IPS DF 4.7 (cell line): Measurements from ENCODE around the gene ADAMTS2.

Experiments used
- DNase-seq: peaks from one replicate; pipeline ENCODE4 v3.0.0-alpha.2; 2013; ENCODE audit warnings: low spot score; ENCODE audit errors: extremely low read depth

ADAMTS2 gene

DNA sequence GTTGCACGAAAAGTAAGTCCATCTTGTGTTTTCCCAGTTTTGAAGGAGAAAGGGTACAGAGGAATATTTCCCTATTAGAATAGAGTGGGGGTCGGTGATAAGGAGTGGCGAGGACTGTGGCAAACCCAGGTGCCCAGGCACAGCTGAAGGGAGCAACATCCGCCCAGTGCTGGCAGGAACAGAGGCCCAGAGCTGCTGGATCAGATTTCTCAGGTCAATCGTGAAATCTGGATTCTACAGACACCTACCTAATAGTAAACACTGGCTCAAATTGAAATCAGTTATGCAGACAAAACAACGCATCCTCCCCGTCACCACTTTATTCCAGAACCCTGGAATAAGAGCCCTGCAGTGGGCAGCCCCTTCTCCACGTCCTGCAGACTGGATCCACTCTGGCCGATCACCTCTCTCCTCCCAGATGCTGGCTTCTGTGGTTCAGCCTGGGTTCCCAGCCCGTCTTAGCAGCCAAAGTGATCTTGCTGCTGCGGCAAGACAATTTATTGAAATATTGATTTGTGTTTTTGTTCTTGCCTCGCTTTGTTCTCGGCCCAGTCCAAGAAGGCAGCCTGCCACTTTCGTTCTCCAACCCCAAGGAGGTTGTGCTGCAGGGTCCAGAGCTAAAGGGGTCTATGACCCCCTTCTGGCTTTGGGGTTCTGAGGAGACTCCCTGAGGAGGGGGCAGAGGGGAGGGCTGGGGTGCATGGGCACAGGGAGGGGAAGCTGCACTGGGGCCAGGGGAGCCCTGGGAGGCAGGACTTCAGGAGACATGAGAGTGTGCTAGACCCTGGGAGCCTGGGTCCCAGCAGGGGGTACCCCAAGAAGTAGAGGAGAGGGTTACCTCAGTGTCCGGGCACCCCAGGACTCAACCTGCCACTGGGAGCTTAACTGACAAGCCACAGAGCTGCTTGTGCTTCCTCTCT lies 181.8 kb downstream of the ADAMTS2 start:
- DNase-seq, result no peak

DNA sequence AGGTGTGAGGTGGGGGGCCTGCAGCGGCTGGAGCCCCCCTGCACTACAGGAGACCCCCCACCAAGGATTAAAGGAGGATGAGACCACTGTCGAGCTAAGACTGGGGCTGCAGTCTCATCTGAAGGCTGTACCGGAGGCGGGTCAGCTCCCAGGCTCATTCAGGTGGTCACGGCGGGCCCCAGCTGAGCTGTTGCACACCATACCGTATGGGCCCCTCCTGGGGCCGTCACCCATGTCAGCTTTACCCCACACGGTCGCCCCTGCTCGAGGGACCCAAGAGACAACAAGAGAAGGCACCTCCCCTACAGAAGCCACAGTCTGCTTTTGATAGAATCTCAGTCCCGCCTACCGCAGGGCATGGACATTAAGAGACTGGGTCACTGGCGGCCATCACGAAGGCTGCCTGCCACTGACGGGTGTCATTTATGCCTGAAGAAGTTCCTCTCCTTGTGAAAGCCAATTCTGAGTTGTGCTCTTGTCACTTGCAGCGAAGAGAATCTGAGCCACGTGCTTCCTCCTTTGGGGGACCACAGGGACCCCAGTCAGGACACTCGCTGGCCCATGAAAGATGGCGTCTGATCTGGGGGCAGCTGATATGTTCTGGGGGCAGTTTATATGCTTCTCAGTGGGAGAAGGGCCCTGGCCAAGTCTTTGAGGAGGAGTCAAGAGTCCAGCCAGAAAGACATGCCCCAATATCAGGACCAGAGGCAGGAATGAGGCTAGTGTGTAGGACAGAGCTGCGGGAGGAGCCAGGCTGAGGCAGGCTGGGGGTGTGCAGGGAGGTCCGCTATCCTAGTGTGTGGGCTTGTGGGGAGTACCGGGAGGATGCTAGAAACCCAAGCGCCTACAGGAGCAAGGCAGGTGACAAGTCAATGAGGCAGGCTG lies 182.7 kb downstream of the ADAMTS2 start:
- no peak for DNase-seq

DNA sequence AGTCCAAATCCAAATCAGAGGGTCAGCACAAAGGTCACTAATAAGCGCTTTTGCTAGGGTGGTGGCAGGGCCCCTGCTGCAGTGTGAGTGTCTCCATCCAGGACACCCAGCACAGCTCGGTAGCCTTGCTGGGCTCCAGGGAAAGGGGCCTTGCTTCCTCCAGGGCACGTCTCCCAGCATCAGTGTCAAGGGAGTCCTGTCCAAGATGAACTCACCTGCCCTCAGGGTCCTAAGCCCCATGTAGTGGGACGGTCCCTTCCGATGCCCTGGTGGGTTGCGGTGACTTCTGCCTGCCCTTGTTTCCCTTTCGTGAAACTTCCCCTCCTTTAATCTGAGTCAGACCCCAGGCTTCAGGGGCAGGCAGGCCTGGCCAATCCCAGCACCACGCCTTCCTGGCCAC lies 183.4 kb downstream of the ADAMTS2 start:
- DNase-seq, result no peak

DNA sequence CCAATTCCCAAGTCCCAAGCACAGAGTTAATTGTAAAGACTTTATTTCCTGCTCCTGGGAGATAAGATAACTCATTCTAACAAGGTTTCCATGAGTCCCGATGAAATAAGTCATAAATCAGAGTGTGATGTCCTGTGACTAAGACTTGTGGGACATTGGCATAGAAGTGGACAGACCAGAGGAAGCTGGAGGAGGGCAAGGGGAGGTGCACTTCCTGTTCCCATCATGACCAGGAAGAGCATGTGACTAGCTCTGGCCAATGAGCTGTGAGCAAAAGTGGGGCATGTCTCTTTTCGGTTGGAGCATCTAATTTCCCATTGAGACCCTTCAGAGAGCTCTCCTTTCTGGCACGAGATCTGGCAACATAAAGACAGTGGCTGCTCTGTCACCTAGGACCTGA lies 184.7 kb downstream of the ADAMTS2 start:
- no peak for DNase-seq

DNA sequence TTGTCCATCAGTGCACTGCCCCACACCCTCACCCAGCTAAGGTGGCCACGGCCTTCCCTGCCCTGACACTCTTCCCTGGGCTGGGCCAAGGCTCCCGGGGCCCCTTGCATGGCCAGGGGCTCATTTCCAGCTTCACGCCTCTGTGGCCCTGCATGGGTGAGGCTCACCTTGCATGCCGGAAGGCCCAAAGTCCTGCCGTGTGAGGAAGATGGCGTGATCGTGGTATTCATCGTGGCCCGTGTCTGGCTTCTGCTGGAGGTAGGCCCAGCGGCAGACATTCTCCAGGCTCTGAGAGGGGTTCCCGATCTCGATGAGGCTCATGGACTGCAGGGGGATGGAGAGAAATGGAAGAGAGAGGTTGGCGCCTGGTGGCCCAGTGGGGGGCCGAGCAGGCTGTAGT lies 186.7 kb downstream of the ADAMTS2 start:
- no peak for DNase-seq

DNA sequence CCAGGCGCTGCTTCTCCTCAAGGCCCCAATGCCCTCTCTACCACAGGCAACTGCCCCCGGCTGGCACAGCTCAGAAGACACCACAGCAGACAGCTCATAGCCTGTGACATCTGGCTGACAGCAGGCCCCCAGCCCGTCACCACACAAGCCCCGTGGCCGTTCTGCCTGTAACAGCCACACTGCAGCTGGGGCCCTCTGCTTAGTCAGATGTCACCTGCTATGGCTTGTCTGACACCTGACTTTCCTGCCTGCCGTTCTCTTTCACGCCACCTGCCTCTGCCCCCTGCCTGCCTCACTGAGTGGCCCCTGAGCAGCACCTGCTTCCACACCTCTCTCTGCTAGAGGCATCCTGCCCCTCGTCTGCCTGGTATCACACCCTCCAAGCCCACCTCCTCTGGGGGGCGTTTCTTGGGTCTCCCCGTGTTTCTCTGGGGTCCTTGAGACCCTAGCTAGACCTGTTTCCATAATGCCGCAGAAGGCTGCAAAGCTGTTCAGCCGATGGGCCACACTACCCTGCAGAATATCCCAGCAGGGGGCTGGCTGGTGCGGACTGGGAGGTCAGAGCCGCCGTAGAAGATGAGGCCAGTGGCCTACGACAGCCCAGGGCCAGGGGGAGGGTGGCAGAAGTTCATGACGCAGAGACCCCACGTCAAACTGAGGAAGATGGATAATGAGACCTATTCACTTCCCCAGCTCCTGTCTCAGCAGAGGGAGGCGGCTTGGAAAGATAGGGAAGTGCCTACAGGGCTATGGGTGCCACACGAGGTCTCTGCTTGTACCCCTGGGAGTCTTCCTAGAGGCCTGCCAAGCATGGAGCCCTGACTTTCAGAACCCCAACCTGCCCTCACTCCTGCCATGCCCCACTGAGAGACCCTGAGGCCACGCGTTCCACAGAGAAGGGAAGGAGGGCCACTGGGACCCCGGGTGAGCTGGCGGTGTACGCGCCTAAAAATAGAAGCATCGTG lies 190.0 kb downstream of the ADAMTS2 start:
- no peak for DNase-seq

DNA sequence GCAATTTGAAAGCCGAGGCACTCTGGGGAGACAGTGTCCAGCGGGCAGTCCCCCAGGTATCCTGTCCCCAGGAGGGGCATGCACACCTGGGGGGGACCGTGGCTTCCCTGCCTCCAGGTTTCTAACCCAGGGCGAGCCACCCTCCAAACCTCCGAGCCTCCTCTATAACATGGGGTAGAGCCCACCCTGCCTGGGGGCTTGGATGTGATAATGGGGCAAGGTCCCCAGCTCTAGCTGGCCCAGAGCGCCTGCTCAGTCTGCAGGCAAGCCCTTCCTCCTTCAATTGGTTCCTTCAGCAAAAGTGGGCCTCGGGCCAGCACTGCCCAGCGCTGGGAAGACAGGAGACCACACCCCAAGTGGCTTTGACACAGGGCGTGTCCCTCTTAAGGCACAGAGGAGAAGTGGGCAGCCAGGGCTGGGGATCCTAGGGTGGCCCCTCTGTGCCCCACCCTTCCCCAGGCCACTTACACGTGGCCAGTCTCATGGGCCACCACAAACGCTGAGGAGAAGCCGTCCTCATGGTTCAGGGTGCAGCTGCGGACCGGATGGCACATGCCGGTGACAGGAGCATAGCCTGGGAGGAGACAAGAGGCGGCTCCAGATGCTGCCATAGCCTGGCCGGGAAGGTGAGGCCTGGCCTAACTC lies 190.8 kb downstream of the ADAMTS2 start:
- DNase-seq, result no peak

DNA sequence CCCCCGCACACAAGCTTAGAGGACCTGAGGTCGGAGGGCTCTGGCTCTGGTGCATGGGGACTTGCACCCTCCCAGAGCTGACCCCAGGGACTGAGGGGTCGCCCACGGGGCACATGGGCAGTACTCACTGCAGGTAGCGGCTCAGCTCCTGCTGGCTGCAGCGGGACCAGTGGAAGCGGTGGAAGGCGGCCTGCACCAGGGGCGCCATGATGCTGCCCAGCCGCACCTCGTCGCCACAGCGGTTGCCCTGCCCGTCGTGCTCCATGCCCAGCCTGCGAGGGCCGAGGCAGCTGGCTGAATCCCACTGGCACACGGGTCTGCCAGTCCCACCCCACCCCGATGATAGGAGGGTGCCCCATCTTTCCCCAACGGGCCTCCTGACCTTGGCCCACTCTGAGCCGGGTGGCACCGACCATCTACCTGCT lies 191.3 kb downstream of the ADAMTS2 start:
- no peak for DNase-seq

DNA sequence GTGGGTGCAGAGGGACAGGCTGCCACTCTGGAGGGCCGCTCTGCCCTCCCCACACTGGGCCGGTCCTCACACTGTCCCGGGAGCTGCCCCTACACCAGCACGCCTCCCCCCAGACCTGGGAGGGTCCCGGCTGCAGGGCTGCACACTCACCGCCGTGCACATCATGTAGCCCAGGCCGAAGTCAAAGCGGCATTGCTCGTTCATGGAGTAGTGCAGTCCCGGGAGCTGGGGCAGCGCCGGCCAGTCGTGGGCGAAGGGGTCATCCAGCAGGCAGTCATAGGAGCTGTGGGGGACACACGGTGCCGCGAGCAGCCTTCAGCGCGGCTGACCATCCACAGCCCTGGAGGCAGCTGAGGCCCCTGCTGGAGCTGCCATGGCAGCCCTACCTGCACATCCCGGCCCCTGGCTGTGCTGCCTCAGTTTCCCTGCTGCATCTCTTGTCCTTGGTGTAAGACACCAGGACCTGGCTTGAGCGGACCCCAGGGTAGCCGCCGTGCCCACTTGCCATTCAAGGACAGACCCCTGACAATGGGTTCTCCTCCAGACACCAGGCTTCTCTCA lies 191.8 kb downstream of the ADAMTS2 start:
- no peak for DNase-seq

DNA sequence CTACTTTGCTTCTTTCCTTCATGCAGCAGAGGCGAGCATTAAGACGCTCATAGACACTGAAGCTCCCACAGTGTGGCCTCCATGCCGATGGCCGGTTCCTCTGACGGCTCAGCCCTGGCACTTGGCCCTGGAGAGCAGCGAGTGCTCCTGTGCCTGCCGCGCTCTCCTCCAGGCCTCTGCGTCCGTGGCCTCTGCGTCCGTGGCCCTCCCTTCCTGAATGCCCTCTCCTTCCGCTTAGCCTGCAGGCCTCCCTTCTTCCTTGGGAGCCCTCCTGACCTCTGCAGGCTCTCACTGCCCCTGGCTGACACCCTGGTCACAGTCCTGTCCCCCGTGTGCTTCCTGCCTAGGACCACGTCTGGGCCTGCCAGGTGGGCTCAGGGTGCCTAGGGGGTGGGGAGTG lies 192.3 kb downstream of the ADAMTS2 start:
- no peak for DNase-seq

DNA sequence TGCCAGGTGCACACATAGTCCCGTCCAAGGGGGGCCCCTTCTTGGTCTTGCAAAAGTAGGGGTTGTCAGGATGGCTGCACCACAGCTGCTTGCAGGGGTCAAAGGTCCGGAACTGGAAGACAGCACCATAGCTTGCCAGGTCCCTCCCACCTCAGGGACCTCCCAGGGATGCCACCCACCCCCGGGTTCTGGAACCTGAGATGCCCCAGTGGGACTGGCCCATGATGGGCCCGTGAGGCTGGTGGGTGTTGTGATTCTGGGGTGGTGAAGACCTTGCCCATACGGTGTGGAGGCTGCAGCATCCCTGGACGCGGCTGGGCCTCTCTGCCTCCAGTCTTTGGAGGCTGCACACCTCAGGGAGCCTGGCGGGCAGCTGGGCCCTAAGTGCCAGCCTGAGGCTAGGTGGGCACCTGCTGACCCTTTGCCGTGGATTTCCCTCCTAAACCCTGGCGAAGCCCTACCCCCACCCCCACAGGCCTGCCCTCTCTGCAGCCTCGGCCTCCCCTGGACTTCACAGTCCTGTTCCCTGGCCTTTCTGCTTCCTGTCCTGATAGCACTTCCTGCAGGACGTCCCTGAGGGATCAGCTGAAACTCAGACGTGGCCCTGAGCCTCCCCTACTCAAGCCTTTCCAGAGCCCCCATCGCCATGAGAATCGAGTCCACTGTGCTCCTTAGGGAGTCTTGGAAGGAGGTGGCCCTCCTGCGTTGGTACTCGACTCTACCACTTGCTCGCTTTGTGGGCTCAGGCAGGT lies 192.9 kb downstream of the ADAMTS2 start:
- no peak for DNase-seq

DNA sequence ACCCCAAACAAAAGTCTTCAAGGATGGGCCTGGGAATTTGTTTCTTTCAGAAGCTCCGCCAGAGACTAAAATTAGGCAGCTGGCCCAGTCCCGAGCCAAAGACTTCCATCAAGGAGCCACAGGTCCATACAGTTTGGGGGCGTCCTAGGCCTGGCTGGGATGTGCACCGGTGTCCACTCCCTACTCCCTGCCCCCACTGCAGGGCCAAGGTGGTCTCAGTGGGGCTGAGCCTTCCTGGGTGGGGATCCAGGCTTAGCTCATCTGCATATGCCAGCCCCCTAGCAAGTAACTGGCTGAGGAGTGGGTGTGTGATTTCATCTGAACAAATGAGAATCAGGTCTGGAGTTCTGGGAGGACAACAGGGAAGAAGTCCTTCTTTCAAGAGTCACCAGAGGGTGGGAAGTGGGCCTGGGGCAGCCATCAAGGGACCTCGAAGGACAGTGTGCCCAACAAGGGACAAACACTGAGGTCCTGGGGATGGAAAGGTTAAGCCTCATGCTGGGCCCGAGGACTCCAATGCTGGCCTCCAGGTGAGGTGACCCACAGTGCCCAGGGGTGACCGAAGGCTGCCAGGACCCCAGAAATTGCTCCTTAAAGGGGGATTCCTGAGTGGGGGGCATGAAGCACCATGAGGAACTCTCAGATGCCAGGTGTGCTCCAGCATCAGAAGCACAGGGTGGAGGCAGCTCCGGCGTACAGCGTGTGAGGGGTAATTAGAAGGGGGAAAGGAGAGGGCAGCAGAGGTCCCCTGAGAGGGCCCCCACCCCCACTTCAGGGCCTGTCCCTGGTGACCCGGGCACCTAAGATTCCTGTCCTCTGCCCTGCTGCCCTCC lies 193.8 kb downstream of the ADAMTS2 start:
- DNase-seq, result no peak

DNA sequence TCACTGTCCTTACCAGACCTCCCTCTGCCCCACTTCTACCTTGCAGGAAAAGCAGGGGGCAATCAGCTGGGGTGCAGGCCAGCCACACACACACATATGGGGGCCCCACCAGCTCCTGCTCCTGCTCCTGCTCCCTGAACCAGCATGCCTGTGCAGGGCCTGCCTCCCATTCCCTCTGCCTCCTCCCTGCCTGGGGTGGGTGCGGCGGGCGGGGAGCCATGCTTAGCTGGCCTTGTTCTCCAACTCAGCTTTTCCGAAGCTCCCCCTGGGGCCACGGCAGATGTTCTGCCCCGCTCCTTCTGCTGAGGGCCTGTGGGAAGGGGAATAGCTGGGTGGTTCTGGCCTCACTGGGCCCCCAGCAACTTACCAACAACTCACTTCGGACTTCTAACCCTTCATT lies 195.2 kb downstream of the ADAMTS2 start:
- no peak for DNase-seq

DNA sequence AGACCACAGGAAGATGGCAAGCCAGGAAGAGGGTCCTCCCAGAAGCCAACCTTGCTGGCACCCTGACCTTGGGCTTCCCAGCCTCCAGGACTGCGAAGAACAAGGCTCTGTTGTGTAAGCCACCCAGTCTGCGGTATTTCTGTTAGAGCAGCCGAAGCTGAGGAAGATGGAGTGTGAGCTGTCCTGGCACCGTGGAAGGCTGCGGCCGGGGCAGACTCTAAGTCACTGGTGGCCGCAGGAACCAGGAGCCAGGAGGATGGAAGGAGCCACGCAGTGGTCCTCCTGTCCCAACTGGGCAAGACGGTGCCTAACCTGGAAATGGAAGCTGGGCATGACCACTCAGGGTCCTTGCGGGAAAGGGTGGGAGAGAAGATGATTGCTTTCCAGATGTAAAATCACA lies 196.0 kb downstream of the ADAMTS2 start:
- DNase-seq, result no peak

DNA sequence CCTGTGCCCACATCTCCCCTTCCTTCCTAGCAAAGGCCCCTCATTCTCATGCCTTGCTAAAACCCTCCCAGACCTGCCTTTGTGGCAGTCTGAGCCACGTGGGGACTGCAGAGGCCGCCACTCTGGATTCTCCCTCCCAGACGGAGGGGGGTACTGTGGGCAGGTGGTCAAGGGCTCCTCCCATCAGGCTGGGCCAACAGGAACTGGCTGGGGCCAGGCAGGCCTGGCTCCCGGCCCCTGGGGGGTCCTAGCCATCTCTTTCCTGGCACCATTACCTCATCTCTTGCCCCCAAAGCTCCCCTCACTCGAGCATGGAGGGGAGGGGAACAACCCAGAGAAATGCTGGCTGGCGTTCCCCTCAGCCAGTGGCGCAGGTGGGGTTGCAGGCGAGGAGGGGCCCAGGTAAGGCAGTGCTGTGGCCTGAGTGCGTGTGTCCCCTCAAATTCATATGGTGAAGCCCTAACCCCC lies 196.5 kb downstream of the ADAMTS2 start:
- no peak for DNase-seq

DNA sequence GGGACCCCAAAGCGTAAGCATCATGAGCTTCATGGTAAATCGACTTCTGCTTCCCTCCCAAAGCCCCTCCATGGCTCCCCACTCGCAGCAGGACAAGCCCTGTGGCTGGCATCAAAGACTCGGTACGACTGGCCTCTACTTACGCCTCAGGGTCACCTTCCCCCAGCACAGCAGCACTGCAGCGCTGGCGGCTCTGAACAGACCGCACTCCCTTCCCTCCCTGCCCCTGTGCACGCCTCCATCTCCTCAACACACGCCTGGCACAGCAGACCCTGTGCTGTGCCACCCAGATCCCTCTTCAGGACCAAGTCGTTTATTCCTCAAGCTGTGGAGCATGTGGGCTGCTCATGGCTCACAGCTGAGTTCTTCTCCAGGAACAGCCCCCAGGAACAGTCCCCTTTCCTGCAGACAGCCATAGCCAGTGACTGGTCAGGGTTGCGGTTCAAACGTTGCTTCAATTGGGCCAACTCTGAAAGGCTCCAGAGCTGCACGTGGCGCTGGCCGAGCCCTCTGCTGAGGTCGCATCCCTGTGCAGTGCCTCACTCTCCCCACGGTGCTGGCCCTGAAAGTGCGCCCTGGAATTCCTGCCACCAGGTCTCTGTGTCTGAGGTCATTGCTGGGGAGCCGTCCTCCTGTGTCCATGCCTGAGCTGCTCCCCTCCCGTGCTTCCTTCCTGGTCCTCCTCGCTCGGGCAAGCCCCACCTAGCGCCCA lies 197.1 kb downstream of the ADAMTS2 start:
- no peak for DNase-seq

DNA sequence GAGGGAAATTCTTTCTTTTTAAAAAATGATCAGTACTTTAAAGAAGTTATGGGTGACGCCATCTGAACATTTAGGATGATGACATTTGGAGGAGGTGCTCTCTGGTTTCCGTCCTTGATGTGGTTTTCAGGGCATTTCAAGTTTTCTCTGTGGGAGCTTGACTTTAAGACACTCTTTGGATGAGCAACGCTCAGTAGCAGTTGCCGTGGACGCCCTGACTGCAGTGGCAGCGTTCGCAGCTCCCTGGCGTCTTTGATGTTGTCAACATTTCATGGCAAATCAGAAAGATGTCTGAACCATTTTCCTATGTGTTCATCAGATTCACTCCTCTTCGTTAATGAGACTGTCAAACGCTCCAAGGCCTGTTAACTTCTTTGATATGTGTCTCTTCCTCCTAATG lies 199.0 kb downstream of the ADAMTS2 start:
- no peak for DNase-seq

DNA sequence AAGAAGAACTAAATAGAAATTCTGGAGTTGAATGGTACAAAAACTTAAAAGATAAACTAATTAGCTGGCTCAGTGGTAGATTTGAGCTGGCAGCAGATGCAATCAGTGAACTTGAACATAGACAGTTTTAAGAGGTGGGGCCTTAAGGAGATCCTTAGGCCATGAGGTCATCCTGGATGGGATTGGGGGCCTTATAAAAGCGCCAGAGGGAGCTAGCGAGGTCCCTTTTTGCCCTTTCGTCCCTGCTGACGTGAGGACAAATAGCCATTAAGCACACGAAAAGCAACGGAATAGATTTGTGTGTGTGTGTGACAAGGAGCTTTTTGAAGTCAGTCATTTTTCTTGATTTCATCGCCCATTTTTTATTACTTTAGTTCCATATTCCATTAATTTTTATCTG lies 201.8 kb downstream of the ADAMTS2 start:
- peak; percentile 30 for DNase-seq
